H9 (cell line): ENCODE results near the gene TM7SF3. TPM values are rescaled to one million over a fixed set of nuclear protein-coding genes. Genes with fewer than 3 reads are reported as not detected.
A peak's percentile ranks its signal among the peaks of the same experiment; 100 is the strongest.

Source experiments
- DNase-seq: peaks from one replicate; pipeline ENCODE4 v3.0.0-alpha.2; 2017
- H2AFZ ChIP-seq: one replicate; pipeline ENCODE4 v1.6.1; 2013; ENCODE audit warnings: mild to moderate bottlenecking, low read length, control low read depth, moderate library complexity
- H2AK5ac ChIP-seq: 2 replicates; pipeline ENCODE4 v1.6.1; 2013; ENCODE audit warnings: low read length, control low read depth, mixed read lengths; ENCODE audit not compliant: insufficient read length
- H2BK120ac ChIP-seq: one replicate; pipeline ENCODE4 v1.6.1; 2013; ENCODE audit warnings: low read depth, mild to moderate bottlenecking, low read length, control low read depth, inconsistent platforms; ENCODE audit not compliant: poor library complexity, severe bottlenecking
- H2BK12ac ChIP-seq: 2 replicates; pipeline ENCODE4 v1.6.1; 2013; ENCODE audit warnings: low read length, control low read depth, mixed read lengths, low read depth; ENCODE audit not compliant: insufficient read length
- H2BK15ac ChIP-seq: 2 replicates; pipeline ENCODE4 v1.6.1; 2013; ENCODE audit warnings: low read depth, low read length, control low read depth
- H2BK20ac ChIP-seq: one replicate; pipeline ENCODE4 v1.6.1; 2013; ENCODE audit warnings: low read depth, mild to moderate bottlenecking, low read length, control low read depth, inconsistent platforms; ENCODE audit not compliant: poor library complexity, severe bottlenecking
- H2BK5ac ChIP-seq: 2 replicates; pipeline ENCODE4 v1.6.1; 2013; ENCODE audit warnings: low read length, control low read depth, mixed read lengths; ENCODE audit not compliant: insufficient read length
- H3K14ac ChIP-seq: 2 replicates; pipeline ENCODE4 v1.6.1; 2013; ENCODE audit warnings: low read length, control low read depth; ENCODE audit not compliant: insufficient read depth
- H3K18ac ChIP-seq: 2 replicates; pipeline ENCODE4 v1.6.1; 2013; ENCODE audit warnings: low read depth, mild to moderate bottlenecking, mixed read lengths, low read length, control low read depth; ENCODE audit not compliant: insufficient read length
- H3K23ac ChIP-seq: 2 replicates; pipeline ENCODE4 v1.6.1; 2013; ENCODE audit warnings: low read length, control low read depth, mixed read lengths, low read depth; ENCODE audit not compliant: insufficient read length
- H3K23me2 ChIP-seq: 2 replicates; pipeline ENCODE4 v1.6.1; 2013; ENCODE audit warnings: low read depth, mild to moderate bottlenecking, mixed read lengths, low read length, control low read depth; ENCODE audit not compliant: insufficient read length, poor library complexity, severe bottlenecking
- H3K27ac ChIP-seq: 2 replicates; pipeline ENCODE4 v1.5.1; 2013; ENCODE audit warnings: low read length, control low read depth, mixed read lengths, low read depth; ENCODE audit not compliant: insufficient read length
- H3K27me3 ChIP-seq: 2 replicates; pipeline ENCODE4 v1.6.1; 2013; ENCODE audit warnings: low read length, control low read depth, inconsistent platforms; ENCODE audit not compliant: insufficient read depth
- H3K4ac ChIP-seq: 2 replicates; pipeline ENCODE4 v1.6.1; 2013; ENCODE audit warnings: low read depth, mild to moderate bottlenecking, control low read depth, inconsistent platforms, low read length, moderate library complexity
- H3K4me1 ChIP-seq: 2 replicates; pipeline ENCODE4 v1.6.1; 2013; ENCODE audit warnings: low read length, control low read depth, inconsistent platforms; ENCODE audit not compliant: insufficient read depth
- H3K4me2 ChIP-seq: 2 replicates; pipeline ENCODE4 v1.6.1; 2013; ENCODE audit warnings: low read length, control low read depth, mixed read lengths; ENCODE audit not compliant: insufficient read length, insufficient read depth
- H3K56ac ChIP-seq: 2 replicates; pipeline ENCODE4 v1.6.1; 2013; ENCODE audit warnings: low read depth, mild to moderate bottlenecking, mixed read lengths, low read length, control low read depth; ENCODE audit not compliant: insufficient read length
- H3K79me1 ChIP-seq: 2 replicates; pipeline ENCODE4 v1.6.1; 2013; ENCODE audit warnings: low read depth, mild to moderate bottlenecking, moderate library complexity, low read length, control low read depth, inconsistent platforms; ENCODE audit not compliant: insufficient read depth, poor library complexity, severe bottlenecking
- H3K79me2 ChIP-seq: 2 replicates; pipeline ENCODE4 v1.6.1; 2013; ENCODE audit warnings: low read length, control low read depth, inconsistent platforms; ENCODE audit not compliant: insufficient read depth
- H3K9ac ChIP-seq: 2 replicates; pipeline ENCODE4 v1.6.1; 2013; ENCODE audit warnings: low read length, control low read depth, mixed read lengths; ENCODE audit not compliant: insufficient read length; ENCODE audit errors: extremely low read depth
- H3K9me3 ChIP-seq: one replicate; pipeline ENCODE4 v1.6.1; 2013; ENCODE audit warnings: low read depth, low read length, inconsistent platforms; ENCODE audit not compliant: control insufficient read depth
- H3T11ph ChIP-seq: one replicate; pipeline ENCODE4 v1.6.1; 2013; ENCODE audit warnings: mild to moderate bottlenecking, low read length, control low read depth, inconsistent platforms
- H4K20me1 ChIP-seq: one replicate; pipeline ENCODE4 v1.6.1; 2013; ENCODE audit not compliant: control insufficient read depth, insufficient read length, insufficient read depth
- H4K5ac ChIP-seq: 2 replicates; pipeline ENCODE4 v1.6.1; 2013; ENCODE audit warnings: low read depth, mild to moderate bottlenecking, mixed read lengths, low read length, control low read depth; ENCODE audit not compliant: insufficient read length
- H4K8ac ChIP-seq: replicated peaks from 2 replicates; pipeline ENCODE4 v1.6.1; 2013; ENCODE audit warnings: low read length, control low read depth, mixed read lengths, low read depth; ENCODE audit not compliant: insufficient read length
- H4K91ac ChIP-seq: 2 replicates; pipeline ENCODE4 v1.6.1; 2013; ENCODE audit warnings: low read depth, mild to moderate bottlenecking, moderate library complexity, mixed read lengths, low read length, control low read depth; ENCODE audit not compliant: insufficient read length
- H3K27ac Mint-ChIP-seq, 3 experiments: 2 replicates in 2 of 3; 3 replicates in 1 of 3; pipeline ENCODE4 v1.8.0; 2020 to 2021; ENCODE audit warnings: mixed read lengths in 3 of 3, mild to moderate bottlenecking in 1 of 3, moderate library complexity in 1 of 3
- H3K27me3 Mint-ChIP-seq: 2 replicates; pipeline ENCODE4 v1.8.0; 2021; ENCODE audit warnings: low read depth, mild to moderate bottlenecking, moderate library complexity, mixed read lengths
- H3K36me3 Mint-ChIP-seq, 3 experiments: 2 replicates in 2 of 3; 3 replicates in 1 of 3; pipeline ENCODE4 v1.8.0; 2020 to 2021; ENCODE audit warnings: low read depth in 3 of 3, mixed read lengths in 3 of 3; ENCODE audit not compliant: insufficient read depth in 1 of 3
- H3K4me1 Mint-ChIP-seq, 2 experiments: 2 replicates each; pipeline ENCODE4 v1.8.0; 2020; ENCODE audit warnings: mixed read lengths in 2 of 2
- H3K4me3 Mint-ChIP-seq, 2 experiments: 2 replicates in 1 of 2; 3 replicates in 1 of 2; pipeline ENCODE4 v1.8.0; 2020 to 2021; ENCODE audit warnings: mild to moderate bottlenecking in 2 of 2, mixed read lengths in 2 of 2, moderate library complexity in 1 of 2
- H3K9me3 Mint-ChIP-seq, 2 experiments: 2 replicates in 1 of 2; 3 replicates in 1 of 2; pipeline ENCODE4 v1.8.0; 2020; ENCODE audit warnings: mild to moderate bottlenecking in 2 of 2, mixed read lengths in 2 of 2, moderate library complexity in 1 of 2
- WGBS: extraction: QIAGEN DNeasy Blood & Tissue Kit; methylation state at CpG from one replicate; pipeline ENCODE4 v1.1.7; 2013; ENCODE audit warnings: missing lambda C conversion rate, low lambda C conversion rate, mixed read lengths; ENCODE audit not compliant: insufficient read length; ENCODE audit errors: extremely low coverage; 5-methylcytosine and 5-hydroxymethylcytosine counted together
- total RNA-seq: library from RNA; stranded (reverse); gene quantifications from 2 replicates; pipeline ENCODE4 v1.2.1, GENCODE V29; 2021
- TF ChIP-seq, protein P1 (sequence below): fragments of 200-600 bp; sonication (generic); conservative IDR thresholded peaks from 3 replicates; pipeline ENCODE4 v1.8.0; 2021; ENCODE audit warnings: antibody characterized with exemption, mild to moderate bottlenecking

The TM7SF3 gene
- total RNA-seq, 1 experiment from 2014 or later = 74.9 TPM

DNA sequence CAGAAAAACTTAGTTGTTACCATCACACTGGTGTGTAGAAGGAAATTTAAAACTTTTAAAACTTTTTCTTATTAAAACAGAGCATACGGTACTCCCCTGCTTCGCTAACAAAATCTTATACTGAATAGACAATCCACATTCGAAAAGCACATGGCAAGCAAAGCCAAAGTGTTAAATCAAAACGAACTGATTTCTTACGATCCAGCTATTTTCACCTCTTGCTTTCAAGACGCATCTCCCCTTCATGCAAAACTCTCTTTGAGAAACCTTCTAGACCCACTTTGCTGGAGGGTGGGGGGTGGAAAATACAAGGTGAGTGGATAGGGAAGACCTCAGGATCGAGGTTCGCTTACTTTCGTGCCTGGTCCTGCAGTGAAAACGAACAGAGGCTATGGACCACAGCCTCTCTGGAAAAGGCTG is 76.7 kb downstream of the TM7SF3 start:
- H3K23ac ChIP-seq = no peak overlapping the region
- peaks cover 3% of the 10 kb centered on the region; the same call in 1 of the 2 replicates for H3K4me1 ChIP-seq
- H4K8ac ChIP-seq = no peak overlapping the region
- no peaks in the 10 kb centered on the region for H3K9me3 ChIP-seq
- no peak overlapping the region for H2BK120ac ChIP-seq
- no peak overlapping the region for H4K91ac ChIP-seq
- H3K14ac ChIP-seq = peak overlapping the region; percentile 86
- H2BK15ac ChIP-seq = no peak overlapping the region
- H3T11ph ChIP-seq = no peak overlapping the region
- peak overlapping the region; percentile 95 for H3K9ac ChIP-seq
- H3K56ac ChIP-seq = no peak overlapping the region
- H2BK20ac ChIP-seq = no peak overlapping the region
- TF ChIP-seq, protein P1, sequence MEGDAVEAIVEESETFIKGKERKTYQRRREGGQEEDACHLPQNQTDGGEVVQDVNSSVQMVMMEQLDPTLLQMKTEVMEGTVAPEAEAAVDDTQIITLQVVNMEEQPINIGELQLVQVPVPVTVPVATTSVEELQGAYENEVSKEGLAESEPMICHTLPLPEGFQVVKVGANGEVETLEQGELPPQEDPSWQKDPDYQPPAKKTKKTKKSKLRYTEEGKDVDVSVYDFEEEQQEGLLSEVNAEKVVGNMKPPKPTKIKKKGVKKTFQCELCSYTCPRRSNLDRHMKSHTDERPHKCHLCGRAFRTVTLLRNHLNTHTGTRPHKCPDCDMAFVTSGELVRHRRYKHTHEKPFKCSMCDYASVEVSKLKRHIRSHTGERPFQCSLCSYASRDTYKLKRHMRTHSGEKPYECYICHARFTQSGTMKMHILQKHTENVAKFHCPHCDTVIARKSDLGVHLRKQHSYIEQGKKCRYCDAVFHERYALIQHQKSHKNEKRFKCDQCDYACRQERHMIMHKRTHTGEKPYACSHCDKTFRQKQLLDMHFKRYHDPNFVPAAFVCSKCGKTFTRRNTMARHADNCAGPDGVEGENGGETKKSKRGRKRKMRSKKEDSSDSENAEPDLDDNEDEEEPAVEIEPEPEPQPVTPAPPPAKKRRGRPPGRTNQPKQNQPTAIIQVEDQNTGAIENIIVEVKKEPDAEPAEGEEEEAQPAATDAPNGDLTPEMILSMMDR = no peak
- H3K27me3 ChIP-seq = no peaks in the 10 kb centered on the region
- Mint-ChIP-seq H3K4me1 (peaks cover 19 to 20% of the 10 kb centered on the region in 2 experiments), H3K4me3 (peak overlapping the region; percentile 95 to 98), H3K36me3 (peaks cover 6 to 14% (median 12%) of the 10 kb centered on the region in 3 experiments; a peak in 4 of 7 replicates), H3K27me3 (no peaks in the 10 kb centered on the region), H3K27ac (peak overlapping the region; percentile 99 to 100 (median 100)), H3K9me3 (no peaks in the 10 kb centered on the region)
- H2AFZ ChIP-seq = peak overlapping the region; percentile 52
- DNase-seq = no peak
- H3K4me2 ChIP-seq = peak overlapping the region; percentile 86
- peaks cover 14% of the 10 kb centered on the region; the same call in 1 of the 2 replicates for H3K79me2 ChIP-seq
- H2BK12ac ChIP-seq = no peak overlapping the region
- WGBS = no CpG with 5 or more reads among the region's 10 CpGs
- H2AK5ac ChIP-seq = no peak overlapping the region
- peaks cover 11% of the 10 kb centered on the region for H3K79me1 ChIP-seq
- no peak overlapping the region for H3K27ac ChIP-seq
- H4K5ac ChIP-seq = no peak overlapping the region
- no peaks in the 10 kb centered on the region for H4K20me1 ChIP-seq
- no peak overlapping the region for H3K4ac ChIP-seq
- H2BK5ac ChIP-seq = no peak overlapping the region
- H3K18ac ChIP-seq = peak overlapping the region; percentile 8
- H3K23me2 ChIP-seq = no peaks in the 10 kb centered on the region
